Common myeloid progenitor, CD34-positive (primary cell): ENCODE data around the gene CFTR.
A peak's percentile ranks its signal among the peaks of the same experiment; 100 is the strongest.
"Not testable (repeated sequence)": the region's sequence is repeated elsewhere in the genome, so short reads cannot be mapped to it uniquely, and the experiment has no call there.

Source experiments
- CTCF ChIA-PET: fragments of 350-600 bp; sonication (Branson Sonifier 250); formaldehyde crosslinking; loops from one replicate; lab custom pipeline; 2021; ENCODE audit warnings: antibody characterized with exemption; lab: Charles Lee
- POLR2A ChIA-PET: fragments of 350-600 bp; sonication (Branson Sonifier 250); formaldehyde crosslinking; loops from one replicate; lab custom pipeline; 2021; ENCODE audit warnings: antibody characterized with exemption; lab: Charles Lee
- DNase-seq, 3 donors: peaks; one replicate each; pipeline versions ENCODE4 v3.0.0 to v3.0.0-alpha.2; 2013
- H3K27ac ChIP-seq, 2 experiments: 1 replicate in 1 of 2; 2 replicates in 1 of 2; pipeline ENCODE4 v1.7.0; 2013; ENCODE audit warnings: inconsistent platforms in 2 of 2, low read length in 2 of 2, mild to moderate bottlenecking in 2 of 2, low read depth in 1 of 2, moderate library complexity in 1 of 2; ENCODE audit not compliant: severe bottlenecking in 2 of 2, insufficient read depth in 1 of 2, poor library complexity in 1 of 2
- H3K27me3 ChIP-seq, 5 experiments: replicated peaks in 2 of 5; 1 replicate in 3 of 5; 2 replicates in 2 of 5; pipeline versions ENCODE4 v1.6.1 to v1.7.0; 2013; ENCODE audit warnings: low read length in 4 of 5, mild to moderate bottlenecking in 2 of 5, moderate library complexity in 2 of 5, inconsistent platforms in 1 of 5; ENCODE audit not compliant: insufficient read depth in 5 of 5, control insufficient read depth in 4 of 5
- H3K36me3 ChIP-seq, 4 experiments: 1 replicate in 2 of 4; 2 replicates in 2 of 4; pipeline versions ENCODE4 v1.6.1 to v1.7.0; 2013; ENCODE audit warnings: low read length in 3 of 4, control low read depth in 1 of 4, mild to moderate bottlenecking in 1 of 4; ENCODE audit not compliant: control insufficient read depth in 4 of 4, insufficient read depth in 4 of 4
- H3K4me1 ChIP-seq, 4 experiments: 1 replicate in 3 of 4; 2 replicates in 1 of 4; pipeline versions ENCODE4 v1.6.1 to v1.7.1; 2013; ENCODE audit warnings: low read length in 3 of 4, mild to moderate bottlenecking in 3 of 4, control low read depth in 1 of 4, inconsistent platforms in 1 of 4, moderate library complexity in 1 of 4; ENCODE audit not compliant: control insufficient read depth in 4 of 4, insufficient read depth in 4 of 4; ENCODE audit errors: control extremely low read depth in 1 of 4
- H3K4me3 ChIP-seq, 7 experiments: 1 replicate in 4 of 7; 2 replicates in 3 of 7; pipeline versions ENCODE4 v1.5.1 to v1.7.0; 2013; ENCODE audit warnings: mild to moderate bottlenecking in 7 of 7, low read length in 6 of 7, moderate library complexity in 6 of 7, inconsistent platforms in 2 of 7, low read depth in 2 of 7, control low read depth in 1 of 7; ENCODE audit not compliant: insufficient read depth in 4 of 7, control insufficient read depth in 1 of 7; ENCODE audit errors: extremely low read depth in 1 of 7
- H3K9me3 ChIP-seq, 5 experiments: 1 replicate in 4 of 5; 2 replicates in 1 of 5; pipeline versions ENCODE4 v1.6.1 to v1.7.1; 2013; ENCODE audit warnings: low read length in 4 of 5, mild to moderate bottlenecking in 2 of 5, inconsistent platforms in 1 of 5, low read depth in 1 of 5, moderate library complexity in 1 of 5; ENCODE audit not compliant: control insufficient read depth in 4 of 5, insufficient read depth in 2 of 5; ENCODE audit errors: control extremely low read depth in 1 of 5
- WGBS: methylation state at CpG from one replicate; pipeline ENCODE4 v1.1.5; 2013; ENCODE audit not compliant: insufficient coverage; 5-methylcytosine and 5-hydroxymethylcytosine counted together

Gene CFTR

DNA sequence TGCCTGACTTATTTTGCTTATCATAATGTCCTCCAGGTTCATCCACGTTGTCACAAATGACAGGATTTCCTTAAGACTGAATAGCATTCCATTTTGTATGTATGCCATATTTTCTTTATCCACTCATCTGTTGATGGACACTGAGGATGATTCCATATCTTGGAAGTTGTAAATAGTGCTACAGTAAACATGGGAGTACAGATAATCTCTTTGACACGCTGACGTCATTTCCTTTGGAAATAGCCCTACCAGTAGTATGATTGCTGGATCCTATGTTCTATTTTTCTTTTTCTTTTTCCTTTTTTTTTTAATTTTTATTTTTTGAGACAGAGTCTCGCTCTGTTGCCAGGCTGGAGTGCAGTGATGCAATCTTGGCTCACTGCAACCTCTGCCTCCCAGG is 225.8 kb downstream of the CFTR start:
- Histone ChIP-seq H3K4me3 (no peak overlapping the region), H3K27ac (no peak overlapping the region), H3K9me3 (no peaks in the 10 kb centered on the region), H3K36me3 (no peaks in the 10 kb centered on the region), H3K27me3 (no peaks in the 10 kb centered on the region), H3K4me1 (no peaks in the 10 kb centered on the region)
- POLR2A ChIA-PET = no interaction called here
- 100% methylated on average over 1 of the region's 4 CpGs for WGBS
- CTCF ChIA-PET = no interaction called here
- no peak for DNase-seq

DNA sequence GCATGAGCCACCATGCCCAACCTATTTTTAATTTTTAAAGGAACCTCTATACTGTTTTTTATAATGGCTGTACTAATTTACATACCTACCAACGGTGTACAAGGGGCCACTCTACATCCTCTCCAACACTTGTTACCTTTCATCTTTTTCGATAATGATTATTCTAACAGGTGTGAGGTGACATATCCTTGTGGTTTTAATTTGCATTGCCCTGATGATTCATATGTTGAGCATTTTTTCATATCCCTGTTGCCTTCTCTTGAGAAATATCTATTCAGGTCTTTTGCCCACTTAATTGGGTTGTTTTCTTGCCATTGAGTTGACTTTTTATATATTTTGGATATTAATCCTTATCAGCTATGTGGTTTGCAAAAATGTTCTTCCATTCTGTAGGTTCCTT is 226.4 kb downstream of the CFTR start:
- Histone ChIP-seq H3K4me3 (no peak overlapping the region), H3K4me1 (no peaks in the 10 kb centered on the region), H3K27ac (no peak overlapping the region), H3K27me3 (no peaks in the 10 kb centered on the region), H3K36me3 (no peaks in the 10 kb centered on the region), H3K9me3 (no peaks in the 10 kb centered on the region)
- DNase-seq = no peak
- ChIA-PET CTCF (no interaction called here), POLR2A (no interaction called here)
- no CpG with 5 or more reads among the region's 2 CpGs for WGBS

- DNase-seq = no peak
- Histone ChIP-seq H3K4me3 (no peak overlapping the region), H3K27ac (no peak overlapping the region), H3K4me1 (peaks cover 0 to 6% (median 0%) of the 10 kb centered on the region in 4 experiments), H3K36me3 (no peaks in the 10 kb centered on the region), H3K9me3 (no peaks in the 10 kb centered on the region), H3K27me3 (no peaks in the 10 kb centered on the region)
- ChIA-PET POLR2A (interaction anchor here (0.7 kb wide), 1 partner anchor 1100 kb away, joined by 3 read pairs; no protein-coding TSS in a partner anchor), CTCF (no interaction called here)
These were observed 227.3 kb downstream of the CFTR start for GRCh38 chr7:117707080-117707479.

DNA sequence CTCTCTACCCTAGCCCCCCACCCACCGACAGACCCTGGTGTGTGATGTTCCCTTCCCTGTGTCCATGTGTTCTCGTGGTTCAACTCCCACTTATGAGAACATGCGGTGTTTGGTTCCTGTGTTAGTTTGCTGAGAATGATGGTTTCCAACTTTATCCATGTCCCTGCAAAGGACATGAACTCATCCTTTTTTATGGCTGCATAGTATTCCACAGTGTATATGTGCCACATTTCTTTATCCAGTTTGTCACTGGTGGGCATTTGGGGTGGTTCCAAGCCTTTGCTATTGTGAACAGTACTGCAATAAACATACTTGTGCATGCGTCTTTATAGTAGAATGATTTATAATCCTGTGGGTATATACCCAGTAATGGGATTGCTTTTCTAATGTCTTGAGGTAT is 228.3 kb downstream of the CFTR start:
- H3K36me3 ChIP-seq, H3K9me3 ChIP-seq, H3K27ac ChIP-seq, POLR2A ChIA-PET, H3K4me1 ChIP-seq, DNase-seq, H3K4me3 ChIP-seq, H3K27me3 ChIP-seq, CTCF ChIA-PET: not testable (repeated sequence)
- 100% methylated on average over 3 of the region's 4 CpGs for WGBS

DNA sequence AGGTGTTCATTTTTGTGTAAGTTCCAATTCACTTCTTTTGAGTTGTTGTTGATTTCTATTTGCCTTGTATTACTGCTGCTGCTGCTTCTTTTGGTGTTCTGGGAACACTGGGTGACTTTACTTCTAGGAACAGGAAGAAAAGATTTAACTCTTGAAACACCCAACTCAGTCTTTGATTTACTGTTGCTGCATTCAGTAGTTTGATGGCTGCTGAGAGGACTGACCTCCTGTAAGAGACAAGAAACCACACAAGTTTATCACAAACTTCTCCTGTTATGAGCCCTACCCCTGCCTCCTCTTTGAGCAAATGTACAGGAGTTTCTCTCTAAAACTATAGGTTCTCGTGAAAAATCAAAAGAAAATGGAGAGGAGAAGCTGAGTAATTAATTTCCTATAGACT is 231.7 kb downstream of the CFTR start:
- CTCF ChIA-PET = no interaction called here
- peaks cover 0 to 6% (median 0%) of the 10 kb centered on the region in 4 experiments for H3K4me1 ChIP-seq
- no CpG with 5 or more reads among the region's 1 CpG for WGBS
- no peaks in the 10 kb centered on the region for H3K9me3 ChIP-seq
- POLR2A ChIA-PET = no interaction called here
- H3K27ac ChIP-seq = no peak overlapping the region
- no peaks in the 10 kb centered on the region for H3K27me3 ChIP-seq
- DNase-seq = no peak
- no peaks in the 10 kb centered on the region for H3K36me3 ChIP-seq
- H3K4me3 ChIP-seq = no peak overlapping the region

DNA sequence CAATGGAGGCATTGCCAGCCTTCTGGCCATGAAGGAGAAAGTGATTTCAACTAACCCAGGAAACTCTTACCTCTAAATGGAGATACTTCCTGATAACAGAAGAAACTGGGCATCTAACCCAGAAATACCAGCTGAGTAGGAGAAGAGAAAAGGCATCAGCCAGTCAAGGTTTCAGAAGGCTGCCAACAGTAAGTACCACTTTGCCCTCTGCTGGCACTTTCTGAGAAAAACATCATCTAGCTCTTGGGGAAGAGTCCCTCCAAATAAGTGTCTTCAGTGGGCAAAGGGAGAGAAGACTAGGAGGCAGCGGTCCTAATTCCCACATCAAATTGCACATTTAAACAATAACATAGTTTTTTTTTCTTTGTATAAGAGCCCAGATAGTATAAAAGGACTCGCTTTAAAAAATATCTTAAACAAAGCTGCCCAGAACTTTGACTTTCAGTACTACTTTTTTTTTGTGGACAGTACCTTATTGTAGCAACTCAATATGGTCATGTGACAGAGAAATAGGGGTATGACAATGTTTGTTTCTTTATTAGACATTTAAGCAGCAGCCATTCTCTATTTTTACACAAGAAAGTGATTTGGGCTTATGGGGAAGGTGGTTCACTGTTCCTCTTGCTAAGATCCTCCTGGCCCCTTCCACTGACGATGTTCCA is 236.1 kb downstream of the CFTR start:
- WGBS = 86% methylated on average over 1 of the region's 3 CpGs
- Histone ChIP-seq H3K4me1 (peaks cover 0 to 6% (median 0%) of the 10 kb centered on the region in 4 experiments), H3K4me3 (no peak overlapping the region), H3K27ac (no peak overlapping the region), H3K27me3 (peaks cover 0 to 3% (median 0%) of the 10 kb centered on the region in 5 experiments), H3K9me3 (no peaks in the 10 kb centered on the region), H3K36me3 (no peaks in the 10 kb centered on the region)
- ChIA-PET CTCF (interaction anchor here (0.7 to 1.9 kb wide), 13 partner anchors 9 to 1348 kb away, joined by 3 to 9 read pairs (median 3); no protein-coding TSS in a partner anchor), POLR2A (interaction anchor here (0.6 kb wide), 1 partner anchor 910 kb away, joined by 3 read pairs; no protein-coding TSS in a partner anchor)
- peak; percentile 53 to 74 (median 71) for DNase-seq

DNA sequence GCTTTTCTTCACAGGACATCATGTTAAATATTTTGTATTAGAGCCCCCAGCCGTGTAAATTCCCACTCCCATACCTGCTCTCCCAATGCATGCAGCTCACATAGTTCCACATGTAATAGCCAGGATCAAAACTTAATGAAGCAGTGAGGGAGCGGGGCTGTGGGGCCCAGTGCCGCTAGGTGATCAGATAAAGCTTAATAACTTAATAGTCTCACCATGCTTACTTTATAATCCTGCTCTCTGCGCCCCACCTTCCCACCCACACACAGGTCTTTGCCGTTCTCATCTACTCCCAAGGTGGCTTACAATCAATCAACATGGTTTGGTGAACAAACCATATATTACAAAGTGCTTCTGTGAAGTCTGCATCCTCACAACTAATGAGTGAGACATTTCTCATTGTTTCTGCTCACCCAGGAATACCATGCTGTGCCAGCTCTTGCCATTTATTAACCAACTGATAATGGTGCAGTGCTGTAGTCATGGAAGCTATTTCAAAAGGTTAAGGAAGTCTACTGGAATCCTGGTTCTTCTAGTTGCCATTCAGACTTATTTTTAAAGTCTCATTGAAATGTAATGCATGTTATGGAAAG is 237.0 kb downstream of the CFTR start:
- Histone ChIP-seq H3K4me3 (no peak overlapping the region), H3K27me3 (peaks cover 0 to 3% (median 0%) of the 10 kb centered on the region in 5 experiments), H3K4me1 (peaks cover 0 to under 1% (median 0%) of the 10 kb centered on the region in 4 experiments), H3K36me3 (no peaks in the 10 kb centered on the region), H3K27ac (no peak overlapping the region), H3K9me3 (no peaks in the 10 kb centered on the region)
- POLR2A ChIA-PET = interaction anchor here (0.9 kb wide), 1 partner anchor 10 kb away, joined by 3 read pairs; no protein-coding TSS in a partner anchor
- DNase-seq = no peak
- 100% methylated on average over 1 of the region's 5 CpGs for WGBS
- CTCF ChIA-PET = interaction anchor here (0.5 to 1.9 kb wide), 9 partner anchors 8 to 389 kb away, joined by 3 to 9 read pairs (median 4); no protein-coding TSS in a partner anchor
